CD4-positive, alpha-beta T cell treated with Interleukin-21 for 1 hour (primary cell): ENCODE measurements around the gene TIMP4.

Experiments used
- DNase-seq: peaks from one replicate; pipeline ENCODE4 v3.0.0-alpha.2; 2020

TIMP4 gene

DNA sequence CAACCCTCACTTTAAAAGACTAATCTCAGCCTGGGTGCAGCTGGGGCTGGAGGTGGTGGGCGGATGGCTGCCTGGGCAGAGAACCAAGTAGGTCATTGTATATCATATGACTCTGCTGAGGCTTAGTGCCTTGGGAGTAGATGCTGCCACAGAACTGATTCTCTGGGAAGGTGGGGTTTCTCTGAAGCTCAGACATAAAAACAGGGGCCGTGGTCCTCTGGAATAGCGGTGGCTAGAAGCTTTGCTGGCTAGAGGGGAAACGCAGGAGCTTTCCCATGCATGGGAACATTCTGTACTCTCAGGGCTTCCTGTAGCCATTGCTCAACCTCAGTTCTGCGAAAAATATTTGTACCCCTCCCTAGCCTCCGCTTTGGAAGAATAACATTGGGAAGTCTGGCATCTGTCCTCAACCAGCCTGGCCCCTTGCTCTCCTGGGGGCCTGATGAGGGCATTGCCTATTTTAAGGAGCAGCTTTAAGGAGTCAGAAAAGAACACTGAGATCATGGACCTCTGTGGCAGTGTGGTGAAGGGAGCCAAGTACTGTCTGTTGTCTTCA, 14.7 kb downstream of the TIMP4 start:
- DNase-seq: no peak

DNA sequence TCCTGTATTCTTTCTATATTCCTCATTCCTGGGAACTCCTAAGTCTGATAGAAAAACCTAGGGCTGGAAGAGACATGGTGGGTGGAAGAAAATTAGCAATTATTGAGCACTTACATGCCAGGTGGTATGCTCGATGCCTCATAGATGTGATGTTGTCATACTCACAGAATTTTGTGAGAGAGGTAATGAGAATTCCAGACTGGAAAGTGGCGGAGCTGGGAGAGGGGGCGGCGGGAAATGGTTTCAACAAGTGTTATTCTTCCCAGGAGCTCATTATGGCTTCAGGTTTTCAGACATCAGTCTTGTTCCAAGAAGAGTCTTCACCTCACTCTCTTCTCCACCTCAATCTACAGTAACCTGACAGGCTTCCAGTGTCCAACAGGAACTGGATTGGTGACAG, 16.2 kb downstream of the TIMP4 start:
- DNase-seq: no peak

DNA sequence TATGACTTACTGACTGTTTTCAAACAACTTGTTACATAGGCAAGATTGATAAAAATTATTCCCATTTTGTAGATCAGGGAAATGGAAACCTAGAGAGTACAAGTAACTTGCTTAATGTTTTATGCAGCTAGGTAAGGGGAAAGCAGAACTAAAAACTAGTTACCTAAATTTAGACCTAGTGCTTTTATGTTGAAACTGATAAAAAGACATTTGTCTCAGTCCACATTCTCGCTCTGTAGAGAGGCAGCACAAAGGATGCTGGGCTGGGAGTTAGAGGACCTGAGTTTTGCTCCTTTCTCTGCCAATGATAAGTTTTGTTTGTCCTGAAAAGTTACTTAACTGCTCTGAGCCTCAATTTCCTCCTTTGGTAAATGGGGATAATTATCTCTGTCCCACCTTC, 17.4 kb downstream of the TIMP4 start:
- no peak for DNase-seq

DNA sequence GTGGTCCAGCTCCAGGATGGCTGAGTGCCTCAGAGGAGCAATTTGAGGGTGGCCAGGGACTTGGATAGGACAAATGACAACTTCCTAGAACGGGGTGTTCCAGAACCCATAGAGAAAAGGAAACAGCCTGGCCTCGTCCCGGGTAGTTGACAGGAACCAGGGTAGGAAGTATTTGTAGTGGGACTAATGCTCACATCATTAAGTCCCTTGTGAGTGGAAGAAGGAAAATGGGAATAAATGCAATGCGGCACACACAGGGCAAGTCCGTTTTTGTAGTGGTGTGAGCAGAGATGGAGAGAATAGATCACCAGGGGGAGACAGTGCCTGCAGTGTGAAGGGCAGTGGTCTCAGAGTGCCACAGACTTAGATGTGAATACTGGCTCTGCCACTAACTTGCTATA, 19.6 kb downstream of the TIMP4 start:
- DNase-seq: peak; percentile 4

DNA sequence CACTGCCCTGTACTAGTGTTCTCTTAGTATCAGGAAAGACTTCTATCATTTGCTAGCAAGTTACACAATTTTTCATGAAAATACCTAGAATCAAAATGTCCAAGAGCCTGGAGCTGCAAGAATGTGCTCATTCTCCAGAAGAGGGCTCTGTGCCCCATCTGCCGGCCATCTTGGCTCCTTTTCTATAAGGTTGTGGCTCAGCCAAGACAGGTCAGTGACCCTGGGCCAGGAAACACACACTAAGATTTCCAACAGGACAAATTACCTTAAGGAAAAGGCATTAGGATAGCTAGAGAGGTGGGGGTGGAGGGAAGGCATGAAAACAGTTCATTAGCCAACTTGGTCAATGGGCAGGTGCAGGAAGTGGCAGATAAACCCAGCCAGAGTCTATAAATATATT, 20.7 kb downstream of the TIMP4 start:
- DNase-seq: no peak

DNA sequence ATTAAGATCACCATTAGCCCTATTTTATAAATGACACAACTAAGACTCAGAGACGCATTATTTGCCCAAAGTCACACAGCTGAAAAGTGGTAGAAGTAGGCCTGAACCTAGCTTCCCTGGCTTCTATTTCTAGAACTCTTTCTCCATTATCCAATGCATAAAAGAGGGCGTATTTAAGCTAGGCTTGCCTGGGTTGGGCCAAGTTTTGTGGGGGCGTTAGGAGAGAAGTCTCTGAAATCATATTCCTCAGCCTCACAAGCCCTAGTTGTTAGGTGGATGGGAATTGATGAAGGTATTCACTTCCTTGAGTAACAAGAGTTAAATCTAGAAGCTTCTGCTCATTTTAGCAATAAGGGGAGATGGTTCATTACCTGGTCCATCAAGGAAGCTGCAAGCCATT, 22.3 kb downstream of the TIMP4 start:
- no peak for DNase-seq

DNA sequence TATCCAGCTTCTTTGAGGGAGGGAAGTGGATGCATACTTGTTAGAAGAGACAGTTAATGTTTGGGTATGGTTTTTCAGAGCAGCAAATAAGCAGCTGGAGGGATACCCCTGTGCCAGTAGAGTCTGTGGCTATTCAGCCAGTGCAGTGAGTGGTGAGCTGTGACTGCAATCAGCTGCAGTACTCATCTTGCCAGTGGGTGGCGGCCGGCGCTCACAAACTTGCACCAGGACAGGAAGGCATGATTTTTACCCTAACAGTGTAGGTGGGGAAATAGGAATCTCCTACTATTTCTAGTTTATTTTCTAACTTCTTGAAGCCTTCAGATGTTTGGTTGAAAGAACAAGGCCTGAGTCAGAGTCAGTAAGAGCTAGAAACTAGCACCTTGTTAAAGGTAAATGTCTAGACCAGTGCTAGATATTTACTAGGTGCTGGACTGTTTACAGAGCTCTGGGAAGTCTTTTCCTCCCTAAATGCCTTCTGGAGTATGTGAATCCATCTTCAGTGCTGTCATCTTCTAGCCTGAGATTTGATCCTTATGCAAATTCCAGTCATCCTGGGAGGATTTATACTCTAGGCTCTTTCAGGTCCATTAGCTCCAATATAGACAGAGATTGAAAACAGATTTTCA, 23.6 kb downstream of the TIMP4 start:
- DNase-seq: peak; percentile 54

DNA sequence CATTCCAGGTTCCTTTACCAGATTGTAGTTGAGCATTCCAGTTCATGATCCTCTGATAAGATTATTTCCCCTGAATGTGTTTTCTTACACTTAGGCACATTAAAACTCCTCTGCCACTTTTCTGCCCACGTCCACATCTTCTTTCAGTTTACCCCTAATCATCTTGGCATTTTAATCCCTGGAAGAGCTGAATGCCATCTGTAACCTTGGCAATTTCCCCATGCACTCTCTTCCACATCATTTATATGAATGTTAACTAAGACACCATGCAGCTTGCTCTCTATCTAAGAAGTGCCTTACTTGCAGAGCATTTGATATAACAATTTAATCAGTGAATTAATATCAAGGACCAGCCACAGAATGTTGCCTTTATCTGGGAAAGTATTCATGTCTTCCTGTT, 25.8 kb downstream of the TIMP4 start:
- no peak for DNase-seq

DNA sequence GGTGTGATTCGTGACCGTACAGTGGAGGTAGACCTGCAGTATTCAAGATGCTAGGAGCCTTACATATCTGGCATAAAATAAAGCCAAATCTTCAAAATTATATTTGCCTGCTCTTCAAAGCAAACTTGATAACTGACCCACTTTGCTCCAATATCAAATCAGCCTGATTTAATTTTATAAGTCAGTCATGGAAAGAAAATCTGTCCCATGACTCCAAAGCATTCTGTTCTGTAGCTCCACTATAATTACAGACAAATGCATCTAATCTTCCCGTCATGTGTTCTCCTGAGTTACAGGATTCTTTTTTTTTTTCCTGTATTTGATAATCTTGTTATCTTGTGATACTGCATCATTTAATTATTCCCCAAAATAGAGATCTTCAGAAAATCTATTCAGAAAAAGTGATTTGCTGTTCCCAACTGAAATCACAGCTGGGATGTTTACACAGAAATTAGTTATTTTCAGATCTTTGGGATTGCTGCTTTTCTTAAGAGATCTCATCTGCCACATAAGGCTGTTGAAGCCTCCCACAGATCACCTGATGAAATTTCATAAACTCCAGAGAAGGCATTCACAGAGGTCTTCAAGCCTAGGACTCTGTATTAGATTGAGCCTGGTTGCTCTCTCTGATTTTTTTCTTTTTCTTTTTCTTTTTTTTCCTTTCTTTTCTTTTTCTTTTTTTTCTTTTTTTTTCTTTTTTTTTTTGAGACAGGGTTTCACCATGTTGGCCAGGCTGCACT, 27.2 kb downstream of the TIMP4 start:
- no peak for DNase-seq

DNA sequence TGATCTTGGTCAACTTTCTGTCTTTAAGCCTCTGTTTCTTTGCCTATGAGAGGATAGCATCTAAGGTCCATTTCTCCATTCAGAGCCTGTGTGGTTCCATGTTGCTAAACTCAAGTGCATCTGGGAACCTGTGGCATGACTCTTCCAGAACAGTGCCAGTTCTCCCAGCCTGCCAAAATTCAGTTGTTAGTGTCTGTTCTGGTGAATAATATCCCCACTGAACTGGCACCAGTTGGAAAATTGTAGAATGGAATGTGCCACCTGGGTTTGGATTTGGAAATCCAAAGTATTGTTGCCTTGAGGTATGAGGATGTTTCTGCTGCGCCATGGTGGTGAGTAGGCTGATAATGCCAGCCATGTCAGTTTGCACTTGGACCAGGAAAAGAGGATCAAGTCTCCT, 31.3 kb downstream of the TIMP4 start:
- DNase-seq: no peak

DNA sequence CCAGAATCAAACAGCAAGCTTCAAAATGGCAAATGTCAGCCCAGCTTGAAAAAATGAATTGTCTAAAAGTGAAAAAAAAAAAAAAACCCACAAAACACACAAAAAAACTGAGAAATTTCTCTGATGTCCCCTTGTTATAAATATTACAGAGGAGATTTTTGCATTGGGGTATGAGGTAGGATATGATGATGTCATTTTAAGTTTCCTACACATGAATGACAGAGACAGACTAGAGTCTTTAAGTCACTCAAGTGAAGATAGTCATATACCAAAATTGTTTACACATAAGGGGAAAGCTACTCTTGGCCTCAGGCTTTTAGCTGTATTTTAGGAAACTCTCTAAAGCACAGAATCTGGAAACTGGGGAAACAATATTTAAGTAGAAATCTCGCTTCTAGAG, 32.9 kb downstream of the TIMP4 start:
- no peak for DNase-seq

DNA sequence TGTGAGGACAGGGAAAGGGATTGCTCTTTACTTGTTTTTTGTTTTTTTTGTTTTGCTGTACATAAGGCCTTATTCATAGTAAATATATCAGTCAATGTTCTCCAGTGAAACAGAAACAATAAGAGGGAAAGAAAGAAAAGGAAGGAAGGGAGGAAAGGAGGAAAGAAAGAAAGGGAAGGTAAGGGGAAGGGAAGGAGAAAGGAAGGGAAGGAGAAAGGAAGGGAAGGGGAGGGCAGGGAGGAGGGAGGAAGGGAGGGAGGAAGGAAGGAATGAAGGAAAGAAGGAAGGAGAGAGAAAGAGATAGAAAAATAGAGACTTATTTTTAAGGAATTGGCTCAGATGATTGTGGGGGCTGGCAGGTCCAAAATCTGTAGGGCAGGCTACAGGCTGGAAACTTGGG, 37.2 kb downstream of the TIMP4 start:
- no peak for DNase-seq

DNA sequence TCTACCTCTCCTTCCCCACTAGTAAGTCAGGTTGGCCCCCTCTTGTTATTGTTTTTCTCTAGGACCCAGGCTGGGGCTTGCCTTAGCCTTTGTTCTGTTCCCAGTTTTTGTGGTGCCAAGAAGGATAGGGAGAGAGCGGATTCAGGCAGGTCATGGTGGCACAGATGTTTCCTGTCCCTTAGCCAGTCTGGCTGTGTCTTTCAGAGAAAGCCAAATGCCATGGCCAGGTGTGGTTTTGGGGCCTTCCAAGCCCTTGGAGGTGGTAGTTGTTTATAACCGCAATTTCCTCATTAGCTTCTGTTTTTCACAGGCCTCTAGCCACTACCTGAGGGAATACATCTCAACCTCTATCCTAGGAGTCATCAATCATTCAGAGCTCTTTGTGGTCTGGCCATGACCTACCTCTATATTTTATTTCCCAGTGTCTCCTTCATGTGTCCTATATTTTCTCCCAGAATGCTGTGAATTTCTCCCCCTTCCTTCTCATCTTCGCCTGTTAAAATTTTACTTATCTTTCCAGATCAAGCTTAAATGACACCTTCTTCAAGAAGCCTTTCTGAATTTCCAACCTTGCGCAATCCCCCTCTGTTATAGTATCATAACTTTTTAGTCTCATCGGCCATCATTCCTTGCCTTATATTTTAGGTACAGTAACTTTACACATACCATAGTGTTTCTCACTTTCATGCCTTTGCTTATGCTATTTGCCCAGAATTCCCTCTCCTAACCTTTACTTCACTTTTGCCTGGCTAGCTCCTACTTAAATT, 38.2 kb downstream of the TIMP4 start:
- DNase-seq: no peak

DNA sequence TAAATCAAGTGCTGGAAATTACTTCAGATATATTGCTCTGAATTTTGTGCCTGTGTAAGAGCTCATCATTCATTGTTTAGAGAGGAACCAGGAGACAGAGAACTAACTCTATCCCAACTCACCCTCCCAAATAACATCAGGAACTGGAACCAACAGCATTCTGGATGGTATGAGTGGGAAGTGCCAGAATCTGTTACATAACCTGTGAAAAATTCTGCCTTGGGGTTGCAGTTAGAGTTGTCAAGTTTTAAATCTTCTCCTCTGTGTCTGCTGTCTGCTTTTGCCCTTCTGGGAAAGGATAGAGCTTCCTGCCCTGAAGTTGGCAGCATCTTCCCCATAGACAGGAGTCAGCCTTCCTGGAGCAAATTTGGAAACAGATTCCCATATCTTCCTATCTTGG, 41.2 kb downstream of the TIMP4 start:
- DNase-seq: no peak

DNA sequence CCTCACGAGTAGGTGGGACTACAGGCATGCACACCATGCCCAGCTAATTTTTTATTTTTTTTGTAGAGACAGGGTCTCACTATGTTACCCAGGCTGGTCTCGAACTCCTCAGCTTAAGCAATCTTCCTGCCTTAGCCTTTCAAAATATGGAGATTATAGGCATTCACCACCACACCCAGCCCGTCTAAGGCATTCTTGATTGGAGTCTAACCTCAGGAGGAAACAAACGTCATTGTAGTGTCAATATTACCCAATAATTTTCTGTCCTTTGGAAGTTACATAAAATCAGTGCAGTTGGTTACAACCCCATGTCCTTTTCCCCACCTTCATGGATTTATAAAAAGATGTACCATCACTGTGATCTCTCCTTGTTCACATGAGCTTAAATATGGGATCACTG, 41.8 kb downstream of the TIMP4 start:
- no peak for DNase-seq

DNA sequence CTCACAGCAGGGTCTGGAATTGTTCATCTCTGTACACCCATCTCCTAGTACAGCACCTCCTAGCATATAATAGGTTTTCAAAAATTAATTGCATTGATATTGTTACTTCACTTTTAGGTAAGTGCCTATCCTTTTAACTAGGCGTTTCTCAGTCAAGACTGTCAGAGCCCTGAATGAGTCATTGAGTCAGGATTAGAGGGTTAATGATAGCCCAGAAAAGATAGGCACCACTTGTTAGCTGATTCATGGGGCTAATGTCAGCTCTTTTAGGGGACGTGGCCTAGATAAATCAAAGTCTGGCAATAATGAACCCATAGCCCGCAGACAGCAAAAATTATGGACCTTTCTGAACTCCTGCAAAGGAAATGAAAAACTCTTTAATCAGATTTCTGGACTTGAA, 42.9 kb downstream of the TIMP4 start:
- no peak for DNase-seq

DNA sequence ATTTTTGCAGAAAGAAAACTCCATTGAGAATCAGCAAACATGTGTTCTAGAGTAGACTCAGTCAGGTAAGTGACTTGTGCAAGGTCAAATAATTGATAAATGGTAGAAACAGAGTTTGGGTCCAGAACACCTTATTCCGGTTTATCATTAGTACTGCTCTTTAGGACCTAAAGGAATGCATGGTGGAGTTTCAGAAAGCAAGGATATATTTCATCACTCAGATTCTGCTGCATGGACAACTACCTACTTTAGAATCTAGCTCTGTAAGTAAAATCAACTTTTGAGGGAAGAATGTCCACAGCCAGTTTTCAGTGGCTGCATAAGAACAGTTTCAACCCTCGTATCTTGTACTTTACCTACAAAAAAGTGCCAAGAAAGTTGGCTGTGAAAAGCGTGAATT, 43.6 kb downstream of the TIMP4 start:
- no peak for DNase-seq

DNA sequence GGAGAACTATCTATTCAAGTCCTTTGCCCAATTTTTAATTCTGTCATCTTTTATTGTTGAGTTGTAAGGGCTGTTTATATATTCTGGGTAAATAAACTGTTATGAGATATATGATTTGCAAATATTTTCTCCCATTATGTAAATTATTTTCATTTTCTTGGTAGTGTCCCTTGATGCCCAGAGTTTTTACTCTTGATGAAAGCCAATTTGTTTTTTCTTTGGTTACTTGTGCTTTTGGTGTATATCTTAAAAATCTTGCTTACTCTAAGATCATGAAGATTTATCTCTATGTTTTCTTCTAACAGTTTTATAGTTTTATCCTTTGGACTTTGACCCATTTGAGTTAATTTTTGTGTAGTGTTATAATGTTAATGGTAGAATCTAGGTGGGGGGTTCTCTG, 44.5 kb downstream of the TIMP4 start:
- no peak for DNase-seq

DNA sequence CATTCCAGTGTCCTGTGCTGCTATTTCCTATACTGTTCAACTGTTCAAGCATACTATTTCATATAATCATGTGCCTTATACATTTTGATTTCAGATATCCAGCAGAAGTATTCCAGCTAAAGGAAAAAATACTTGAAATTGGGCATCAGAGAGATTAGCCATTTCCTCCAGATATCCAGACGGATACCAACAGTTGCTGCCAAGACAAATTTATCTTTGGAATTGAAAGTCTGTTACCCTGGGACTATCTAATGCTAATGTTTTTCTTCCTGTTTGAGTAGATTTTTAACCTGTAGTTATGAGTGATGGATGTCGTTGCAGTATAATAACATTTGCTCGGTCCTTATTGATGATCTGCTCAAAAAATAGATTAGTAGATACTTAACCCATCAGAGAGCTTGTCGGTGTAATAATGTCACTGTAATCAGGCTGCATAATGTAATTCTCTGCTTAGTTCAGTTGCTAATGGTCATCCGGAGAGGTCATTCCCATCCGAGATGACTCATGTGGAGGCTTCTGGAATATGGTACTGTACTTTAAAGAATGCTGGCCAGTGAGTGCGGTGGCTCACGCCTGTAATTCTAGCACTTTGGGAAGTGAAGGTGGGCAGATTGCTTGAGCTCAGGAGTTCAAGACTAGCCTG, 51.5 kb downstream of the TIMP4 start:
- no peak for DNase-seq
